HepG2 (cell line): ENCODE results near the gene ANKS1A. TPM values are rescaled to one million over a fixed set of nuclear protein-coding genes. Genes with fewer than 3 reads are reported as not detected.

Experiments used
- CCAR2 ChIP-seq: fragments of 200-400 bp; formaldehyde crosslinking; optimal IDR thresholded peaks from 2 replicates; pipeline ENCODE3; 2018; ENCODE audit warnings: low read depth, mild to moderate bottlenecking, low read length, moderate library complexity
- IKZF1 ChIP-seq: fragments of 450-650 bp; IDR thresholded peaks from 2 replicates; pipeline ENCODE4 v1.7.1; 2016
- JDP2 ChIP-seq: sonication (generic); formaldehyde crosslinking; IDR thresholded peaks from 2 replicates; pipeline ENCODE4 v1.8.1; 2022; ENCODE audit warnings: missing genetic modification reagents, borderline replicate concordance
- KAT7 ChIP-seq: IDR thresholded peaks from 2 replicates; pipeline ENCODE4 v1.6.1; 2018; ENCODE audit warnings: borderline replicate concordance, missing compliant biosample characterization
- KMT2B ChIP-seq: IDR thresholded peaks from 2 replicates; pipeline ENCODE4 v1.6.1; 2016; ENCODE audit warnings: missing genetic modification reagents, missing compliant biosample characterization
- ZBTB8A ChIP-seq: sonication (generic); formaldehyde crosslinking; IDR thresholded peaks from 2 replicates; pipeline ENCODE4 v1.4.0; 2020; ENCODE audit warnings: mild to moderate bottlenecking, low read depth, missing genetic modification reagents, borderline replicate concordance
- ZMAT5 ChIP-seq: sonication (generic); formaldehyde crosslinking; IDR thresholded peaks from 2 replicates; pipeline ENCODE4 v1.5.0; 2020; ENCODE audit warnings: mild to moderate bottlenecking, low read depth, missing genetic modification reagents, borderline replicate concordance
- ZNF549 ChIP-seq: sonication (generic); formaldehyde crosslinking; IDR thresholded peaks from 2 replicates; pipeline ENCODE4 v1.5.0; 2020; ENCODE audit warnings: missing genetic modification reagents
- polyA plus RNA-seq, 8 experiments: library from polyadenylated mRNA; depleted of rRNA in 3 of 8; stranded (reverse) in 7 of 8; unstranded in 1 of 8; fragments of >200 nt; fragmentation: Illumina TruSeq in 4 of 8; extraction: Trizol in 4 of 8; gene quantifications; 2 replicates each; pipeline versions ENCODE4 v1.2.1 to v1.2.3, GENCODE V29; 2011 to 2016; ENCODE audit warnings: low read depth in 4 of 8, missing spikeins in 1 of 8, mixed read lengths in 1 of 8; ENCODE audit not compliant: insufficient read depth in 1 of 8
- total RNA-seq, 5 experiments: library from RNA; depleted of rRNA; stranded (reverse); fragments of >200 nt; fragmentation: Illumina TruSeq; extraction: Trizol; gene quantifications; 2 replicates each; pipeline ENCODE4 v1.2.3, GENCODE V29; 2016; ENCODE audit warnings: low read depth in 1 of 5
- TF ChIP-seq, protein P1 (sequence below): IDR thresholded peaks from 2 replicates; pipeline ENCODE4 v1.6.1; 2016; ENCODE audit warnings: low read depth
- TF ChIP-seq, protein P2 (sequence below): sonication (generic); formaldehyde crosslinking; IDR thresholded peaks from 2 replicates; pipeline ENCODE4 v1.5.0; 2020; ENCODE audit warnings: missing genetic modification reagents
- TF ChIP-seq, protein P3 (sequence below): sonication (generic); formaldehyde crosslinking; IDR thresholded peaks from 2 replicates; pipeline ENCODE4 v1.4.0; 2020; ENCODE audit warnings: missing genetic modification reagents
- TF ChIP-seq, protein P4 (sequence below): sonication (generic); formaldehyde crosslinking; IDR thresholded peaks from 2 replicates; pipeline ENCODE4 v1.4.0; 2020; ENCODE audit warnings: mild to moderate bottlenecking, missing genetic modification reagents, borderline replicate concordance
- TF ChIP-seq, protein P5 (sequence below): IDR thresholded peaks from 2 replicates; pipeline ENCODE4 v1.6.1; 2016; ENCODE audit warnings: missing compliant biosample characterization, missing genetic modification reagents, borderline replicate concordance
- TF ChIP-seq, protein P6 (sequence below): sonication (generic); formaldehyde crosslinking; IDR thresholded peaks from 2 replicates; pipeline ENCODE4 v1.4.0; 2020; ENCODE audit warnings: missing genetic modification reagents

The ANKS1A gene
- total and polyA plus RNA-seq, 2 of the 13 experiments (the other 11 are each of a cell fraction or from before 2014, with no cell fraction given): 7.2 to 15.1 TPM

DNA sequence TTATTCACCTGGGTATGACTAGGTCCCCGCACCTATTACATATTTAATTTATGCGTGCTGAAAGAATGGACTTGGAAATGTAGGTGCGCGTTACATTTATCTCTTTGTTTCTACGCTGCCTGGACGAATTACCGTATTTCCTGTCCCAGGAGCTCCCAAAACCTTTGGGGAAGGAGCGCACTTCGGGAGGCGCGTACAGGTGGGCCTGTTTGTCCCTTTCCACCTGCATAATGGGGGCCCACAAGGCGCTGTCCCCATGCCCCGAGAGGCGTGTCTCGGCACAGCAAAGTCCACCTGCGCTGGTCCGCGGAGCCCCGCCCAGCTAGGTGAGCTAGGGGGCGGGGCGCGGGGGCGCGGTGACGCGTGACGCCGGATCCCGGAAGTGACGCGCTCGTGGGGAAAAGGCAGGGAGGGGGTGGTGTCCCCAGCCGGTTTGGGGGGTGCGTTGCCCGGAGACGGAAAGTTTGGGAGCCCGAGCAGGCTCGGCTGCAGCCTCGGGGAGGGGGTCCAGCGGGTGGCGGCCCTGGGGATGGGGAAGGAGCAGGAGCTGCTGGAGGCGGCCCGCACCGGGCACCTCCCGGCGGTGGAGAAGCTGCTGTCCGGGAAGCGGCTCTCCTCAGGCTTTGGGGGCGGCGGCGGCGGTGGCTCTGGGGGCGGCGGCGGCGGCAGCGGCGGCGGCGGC lies at the start of gene ANKS1A (continued):
- TF ChIP-seq, protein P1, sequence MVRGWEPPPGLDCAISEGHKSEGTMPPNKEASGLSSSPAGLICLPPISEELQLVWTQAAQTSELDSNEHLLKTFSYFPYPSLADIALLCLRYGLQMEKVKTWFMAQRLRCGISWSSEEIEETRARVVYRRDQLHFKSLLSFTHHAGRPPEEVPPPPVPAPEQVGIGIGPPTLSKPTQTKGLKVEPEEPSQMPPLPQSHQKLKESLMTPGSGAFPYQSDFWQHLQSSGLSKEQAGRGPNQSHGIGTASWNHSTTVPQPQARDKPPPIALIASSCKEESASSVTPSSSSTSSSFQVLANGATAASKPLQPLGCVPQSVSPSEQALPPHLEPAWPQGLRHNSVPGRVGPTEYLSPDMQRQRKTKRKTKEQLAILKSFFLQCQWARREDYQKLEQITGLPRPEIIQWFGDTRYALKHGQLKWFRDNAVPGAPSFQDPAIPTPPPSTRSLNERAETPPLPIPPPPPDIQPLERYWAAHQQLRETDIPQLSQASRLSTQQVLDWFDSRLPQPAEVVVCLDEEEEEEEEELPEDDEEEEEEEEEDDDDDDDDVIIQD (CRISPR knock-in tag): 0 out of 2 replicates have a peak, but pooled peaks have one; percentile 20
- TF ChIP-seq, protein P2, sequence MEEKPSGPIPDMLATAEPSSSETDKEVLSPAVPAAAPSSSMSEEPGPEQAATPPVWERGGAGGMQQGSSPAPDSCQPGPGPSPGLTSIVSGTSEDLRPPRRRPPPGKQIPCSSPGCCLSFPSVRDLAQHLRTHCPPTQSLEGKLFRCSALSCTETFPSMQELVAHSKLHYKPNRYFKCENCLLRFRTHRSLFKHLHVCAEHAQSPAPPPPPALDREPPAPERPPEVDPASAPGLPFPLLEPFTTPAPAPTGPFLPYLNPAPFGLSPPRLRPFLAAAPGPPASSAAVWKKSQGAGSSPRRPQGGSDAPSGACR (CRISPR knock-in tag): peak; percentile 40; the same call in 1 of the 2 replicates
- TF ChIP-seq, protein P3, sequence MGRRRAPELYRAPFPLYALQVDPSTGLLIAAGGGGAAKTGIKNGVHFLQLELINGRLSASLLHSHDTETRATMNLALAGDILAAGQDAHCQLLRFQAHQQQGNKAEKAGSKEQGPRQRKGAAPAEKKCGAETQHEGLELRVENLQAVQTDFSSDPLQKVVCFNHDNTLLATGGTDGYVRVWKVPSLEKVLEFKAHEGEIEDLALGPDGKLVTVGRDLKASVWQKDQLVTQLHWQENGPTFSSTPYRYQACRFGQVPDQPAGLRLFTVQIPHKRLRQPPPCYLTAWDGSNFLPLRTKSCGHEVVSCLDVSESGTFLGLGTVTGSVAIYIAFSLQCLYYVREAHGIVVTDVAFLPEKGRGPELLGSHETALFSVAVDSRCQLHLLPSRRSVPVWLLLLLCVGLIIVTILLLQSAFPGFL (CRISPR knock-in tag): no peak
- TF ChIP-seq KAT7 (CRISPR knock-in tag) (no peak), ZBTB8A (no peak), ZNF549 (CRISPR knock-in tag) (no peak), CCAR2 (no peak), KMT2B (CRISPR knock-in tag) (peak; percentile 87), ZMAT5 (no peak), IKZF1 (no peak), JDP2 (CRISPR knock-in tag) (no peak; the same call in 1 of the 2 replicates)
- TF ChIP-seq, protein P4, sequence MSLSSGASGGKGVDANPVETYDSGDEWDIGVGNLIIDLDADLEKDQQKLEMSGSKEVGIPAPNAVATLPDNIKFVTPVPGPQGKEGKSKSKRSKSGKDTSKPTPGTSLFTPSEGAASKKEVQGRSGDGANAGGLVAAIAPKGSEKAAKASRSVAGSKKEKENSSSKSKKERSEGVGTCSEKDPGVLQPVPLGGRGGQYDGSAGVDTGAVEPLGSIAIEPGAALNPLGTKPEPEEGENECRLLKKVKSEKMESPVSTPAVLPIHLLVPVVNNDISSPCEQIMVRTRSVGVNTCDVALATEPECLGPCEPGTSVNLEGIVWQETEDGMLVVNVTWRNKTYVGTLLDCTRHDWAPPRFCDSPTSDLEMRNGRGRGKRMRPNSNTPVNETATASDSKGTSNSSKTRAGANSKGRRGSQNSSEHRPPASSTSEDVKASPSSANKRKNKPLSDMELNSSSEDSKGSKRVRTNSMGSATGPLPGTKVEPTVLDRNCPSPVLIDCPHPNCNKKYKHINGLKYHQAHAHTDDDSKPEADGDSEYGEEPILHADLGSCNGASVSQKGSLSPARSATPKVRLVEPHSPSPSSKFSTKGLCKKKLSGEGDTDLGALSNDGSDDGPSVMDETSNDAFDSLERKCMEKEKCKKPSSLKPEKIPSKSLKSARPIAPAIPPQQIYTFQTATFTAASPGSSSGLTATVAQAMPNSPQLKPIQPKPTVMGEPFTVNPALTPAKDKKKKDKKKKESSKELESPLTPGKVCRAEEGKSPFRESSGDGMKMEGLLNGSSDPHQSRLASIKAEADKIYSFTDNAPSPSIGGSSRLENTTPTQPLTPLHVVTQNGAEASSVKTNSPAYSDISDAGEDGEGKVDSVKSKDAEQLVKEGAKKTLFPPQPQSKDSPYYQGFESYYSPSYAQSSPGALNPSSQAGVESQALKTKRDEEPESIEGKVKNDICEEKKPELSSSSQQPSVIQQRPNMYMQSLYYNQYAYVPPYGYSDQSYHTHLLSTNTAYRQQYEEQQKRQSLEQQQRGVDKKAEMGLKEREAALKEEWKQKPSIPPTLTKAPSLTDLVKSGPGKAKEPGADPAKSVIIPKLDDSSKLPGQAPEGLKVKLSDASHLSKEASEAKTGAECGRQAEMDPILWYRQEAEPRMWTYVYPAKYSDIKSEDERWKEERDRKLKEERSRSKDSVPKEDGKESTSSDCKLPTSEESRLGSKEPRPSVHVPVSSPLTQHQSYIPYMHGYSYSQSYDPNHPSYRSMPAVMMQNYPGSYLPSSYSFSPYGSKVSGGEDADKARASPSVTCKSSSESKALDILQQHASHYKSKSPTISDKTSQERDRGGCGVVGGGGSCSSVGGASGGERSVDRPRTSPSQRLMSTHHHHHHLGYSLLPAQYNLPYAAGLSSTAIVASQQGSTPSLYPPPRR: peak; percentile 56; the same call in 1 of the 2 replicates
- TF ChIP-seq, protein P5, sequence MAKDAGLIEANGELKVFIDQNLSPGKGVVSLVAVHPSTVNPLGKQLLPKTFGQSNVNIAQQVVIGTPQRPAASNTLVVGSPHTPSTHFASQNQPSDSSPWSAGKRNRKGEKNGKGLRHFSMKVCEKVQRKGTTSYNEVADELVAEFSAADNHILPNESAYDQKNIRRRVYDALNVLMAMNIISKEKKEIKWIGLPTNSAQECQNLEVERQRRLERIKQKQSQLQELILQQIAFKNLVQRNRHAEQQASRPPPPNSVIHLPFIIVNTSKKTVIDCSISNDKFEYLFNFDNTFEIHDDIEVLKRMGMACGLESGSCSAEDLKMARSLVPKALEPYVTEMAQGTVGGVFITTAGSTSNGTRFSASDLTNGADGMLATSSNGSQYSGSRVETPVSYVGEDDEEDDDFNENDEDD (CRISPR knock-in tag): peak; percentile 68; the same call in 1 of the 2 replicates
- TF ChIP-seq, protein P6, sequence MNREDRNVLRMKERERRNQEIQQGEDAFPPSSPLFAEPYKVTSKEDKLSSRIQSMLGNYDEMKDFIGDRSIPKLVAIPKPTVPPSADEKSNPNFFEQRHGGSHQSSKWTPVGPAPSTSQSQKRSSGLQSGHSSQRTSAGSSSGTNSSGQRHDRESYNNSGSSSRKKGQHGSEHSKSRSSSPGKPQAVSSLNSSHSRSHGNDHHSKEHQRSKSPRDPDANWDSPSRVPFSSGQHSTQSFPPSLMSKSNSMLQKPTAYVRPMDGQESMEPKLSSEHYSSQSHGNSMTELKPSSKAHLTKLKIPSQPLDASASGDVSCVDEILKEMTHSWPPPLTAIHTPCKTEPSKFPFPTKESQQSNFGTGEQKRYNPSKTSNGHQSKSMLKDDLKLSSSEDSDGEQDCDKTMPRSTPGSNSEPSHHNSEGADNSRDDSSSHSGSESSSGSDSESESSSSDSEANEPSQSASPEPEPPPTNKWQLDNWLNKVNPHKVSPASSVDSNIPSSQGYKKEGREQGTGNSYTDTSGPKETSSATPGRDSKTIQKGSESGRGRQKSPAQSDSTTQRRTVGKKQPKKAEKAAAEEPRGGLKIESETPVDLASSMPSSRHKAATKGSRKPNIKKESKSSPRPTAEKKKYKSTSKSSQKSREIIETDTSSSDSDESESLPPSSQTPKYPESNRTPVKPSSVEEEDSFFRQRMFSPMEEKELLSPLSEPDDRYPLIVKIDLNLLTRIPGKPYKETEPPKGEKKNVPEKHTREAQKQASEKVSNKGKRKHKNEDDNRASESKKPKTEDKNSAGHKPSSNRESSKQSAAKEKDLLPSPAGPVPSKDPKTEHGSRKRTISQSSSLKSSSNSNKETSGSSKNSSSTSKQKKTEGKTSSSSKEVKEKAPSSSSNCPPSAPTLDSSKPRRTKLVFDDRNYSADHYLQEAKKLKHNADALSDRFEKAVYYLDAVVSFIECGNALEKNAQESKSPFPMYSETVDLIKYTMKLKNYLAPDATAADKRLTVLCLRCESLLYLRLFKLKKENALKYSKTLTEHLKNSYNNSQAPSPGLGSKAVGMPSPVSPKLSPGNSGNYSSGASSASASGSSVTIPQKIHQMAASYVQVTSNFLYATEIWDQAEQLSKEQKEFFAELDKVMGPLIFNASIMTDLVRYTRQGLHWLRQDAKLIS (CRISPR knock-in tag): no peak
